GM13976 (cell line): ENCODE results near the gene LPXN.
A peak's percentile ranks its signal among the peaks of the same experiment; 100 is the strongest.

Experiments used
- DNase-seq: peaks from one replicate; pipeline ENCODE4 v3.0.0; 2012; ENCODE audit warnings: low spot score
- in situ Hi-C: fragments of 300-500 bp; cut with MboI; formaldehyde crosslinking; loops from one replicate; pipeline ENCODE4 v1.12.0; 2022; ENCODE audit warnings: low sequenced_read_pairs, mixed read lengths, inconsistent platforms; ENCODE audit not compliant: unreplicated experiment
- TF ChIP-seq, protein P1 (sequence below): IDR thresholded peaks from 2 replicates; pipeline ENCODE4 v1.5.1; 2012; ENCODE audit warnings: borderline replicate concordance, mild to moderate bottlenecking; ENCODE audit not compliant: insufficient read depth; ENCODE audit errors: extremely low read depth, missing control alignments, control extremely low read depth

The LPXN gene

DNA sequence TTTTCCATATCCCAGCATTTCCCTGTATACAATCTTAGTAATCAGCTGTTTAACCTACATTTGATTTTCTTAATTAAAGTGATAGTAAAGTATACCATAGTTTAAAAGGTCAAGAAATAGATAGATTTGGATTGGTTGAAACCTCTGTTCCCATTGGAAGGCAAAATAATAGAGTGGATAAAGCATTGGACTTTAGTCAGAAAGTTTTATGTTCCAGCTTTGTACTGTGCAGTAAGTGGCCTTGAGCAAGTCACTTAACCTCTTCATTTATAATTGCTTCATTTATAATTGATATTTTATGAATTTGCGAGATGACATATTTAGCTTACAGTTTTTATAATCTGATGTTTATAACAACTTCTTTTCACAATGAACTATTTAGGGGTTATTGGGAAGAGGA, 6.8 kb upstream of the LPXN start:
- DNase-seq, result no peak
- TF ChIP-seq, protein P1, sequence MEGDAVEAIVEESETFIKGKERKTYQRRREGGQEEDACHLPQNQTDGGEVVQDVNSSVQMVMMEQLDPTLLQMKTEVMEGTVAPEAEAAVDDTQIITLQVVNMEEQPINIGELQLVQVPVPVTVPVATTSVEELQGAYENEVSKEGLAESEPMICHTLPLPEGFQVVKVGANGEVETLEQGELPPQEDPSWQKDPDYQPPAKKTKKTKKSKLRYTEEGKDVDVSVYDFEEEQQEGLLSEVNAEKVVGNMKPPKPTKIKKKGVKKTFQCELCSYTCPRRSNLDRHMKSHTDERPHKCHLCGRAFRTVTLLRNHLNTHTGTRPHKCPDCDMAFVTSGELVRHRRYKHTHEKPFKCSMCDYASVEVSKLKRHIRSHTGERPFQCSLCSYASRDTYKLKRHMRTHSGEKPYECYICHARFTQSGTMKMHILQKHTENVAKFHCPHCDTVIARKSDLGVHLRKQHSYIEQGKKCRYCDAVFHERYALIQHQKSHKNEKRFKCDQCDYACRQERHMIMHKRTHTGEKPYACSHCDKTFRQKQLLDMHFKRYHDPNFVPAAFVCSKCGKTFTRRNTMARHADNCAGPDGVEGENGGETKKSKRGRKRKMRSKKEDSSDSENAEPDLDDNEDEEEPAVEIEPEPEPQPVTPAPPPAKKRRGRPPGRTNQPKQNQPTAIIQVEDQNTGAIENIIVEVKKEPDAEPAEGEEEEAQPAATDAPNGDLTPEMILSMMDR, result no peak
- in situ Hi-C loops, result no loop called here

DNA sequence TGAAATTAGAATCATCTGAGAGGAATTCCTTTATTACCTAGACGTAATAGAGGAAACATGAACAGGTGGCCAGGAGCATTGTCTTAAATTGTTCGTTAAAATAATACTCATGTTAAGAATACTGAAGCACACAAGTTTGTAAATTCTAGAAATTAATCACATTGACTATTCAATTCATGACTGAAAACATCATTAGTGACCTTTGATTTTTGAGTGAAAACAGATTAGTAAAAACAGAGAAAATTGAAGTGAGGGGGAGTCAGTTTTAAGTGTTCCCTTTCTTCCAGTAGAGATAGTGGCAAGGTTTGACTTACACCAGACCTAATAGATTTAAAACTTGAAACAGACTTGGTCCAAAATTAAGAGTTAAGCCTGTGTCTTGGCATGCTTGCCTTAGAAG, 4.7 kb upstream of the LPXN start:
- in situ Hi-C loops, result no loop called here
- TF ChIP-seq, protein P1, result no peak
- DNase-seq, result no peak

DNA sequence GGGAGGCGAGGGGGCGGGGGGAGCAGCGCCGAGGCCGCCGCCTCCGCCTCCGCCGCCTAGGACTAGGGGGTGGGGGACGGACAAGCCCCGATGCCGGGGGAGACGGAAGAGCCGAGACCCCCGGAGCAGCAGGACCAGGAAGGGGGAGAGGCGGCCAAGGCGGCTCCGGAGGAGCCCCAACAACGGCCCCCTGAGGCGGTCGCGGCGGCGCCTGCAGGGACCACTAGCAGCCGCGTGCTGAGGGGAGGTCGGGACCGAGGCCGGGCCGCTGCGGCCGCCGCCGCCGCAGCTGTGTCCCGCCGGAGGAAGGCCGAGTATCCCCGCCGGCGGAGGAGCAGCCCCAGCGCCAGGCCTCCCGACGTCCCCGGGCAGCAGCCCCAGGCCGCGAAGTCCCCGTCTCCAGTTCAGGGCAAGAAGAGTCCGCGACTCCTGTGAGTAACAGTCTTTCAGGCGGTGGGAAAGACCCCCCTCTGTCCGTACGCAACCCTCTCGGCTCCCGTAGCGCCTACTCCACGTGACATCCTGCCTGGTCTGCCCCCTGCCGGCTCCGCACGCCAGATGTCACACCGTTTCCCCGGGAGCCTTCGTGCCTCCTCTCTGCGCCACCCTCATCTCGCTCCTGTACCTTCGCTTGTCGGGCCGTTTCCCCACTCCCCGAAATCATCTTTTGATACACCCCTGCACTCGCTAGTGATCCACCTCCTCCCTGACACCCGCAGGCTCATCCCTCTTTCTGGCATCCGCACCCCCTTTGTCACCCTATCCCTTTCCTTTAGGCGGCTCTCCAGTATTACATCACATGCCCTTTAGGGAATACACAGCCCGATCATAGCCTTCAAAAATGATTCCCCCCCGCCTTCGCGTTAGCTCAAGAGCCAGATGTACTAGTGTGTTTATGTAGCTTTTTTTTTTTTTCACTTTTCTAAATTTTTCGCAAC, 3.8 kb upstream of the LPXN start:
- DNase-seq, result peak; percentile 72
- TF ChIP-seq, protein P1, result peak; percentile 85
- in situ Hi-C loops, result no loop called here

DNA sequence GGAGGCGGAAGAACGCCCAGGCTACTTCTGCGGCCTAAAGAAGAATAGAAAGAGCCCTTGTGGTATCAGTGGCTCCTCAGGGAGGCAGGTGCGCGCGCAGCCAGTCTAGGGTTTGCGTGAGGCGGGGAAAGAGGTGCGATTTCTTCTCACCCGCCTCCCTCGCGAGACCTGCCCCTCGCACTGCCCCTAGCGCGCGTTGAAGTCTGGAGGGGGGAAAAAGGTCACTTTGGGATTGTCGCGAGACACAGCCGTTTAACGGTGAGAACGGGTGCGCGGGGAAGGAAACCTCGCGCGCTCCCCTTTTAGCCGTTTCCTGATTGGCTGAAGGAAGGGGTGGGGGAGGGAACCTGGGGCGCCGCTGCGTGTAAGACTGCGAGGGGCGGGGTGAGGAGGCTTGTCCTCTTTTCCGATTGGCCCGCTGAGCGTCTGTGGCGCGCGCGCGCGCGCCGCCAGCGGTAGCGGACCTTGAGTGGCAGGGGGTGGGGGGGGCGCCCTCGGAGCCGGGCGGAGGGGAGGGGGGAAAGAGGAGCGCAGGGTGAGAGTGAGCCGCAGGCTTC, 3.1 kb upstream of the LPXN start, which contains the start of gene ZFP91:
ZFP91 (plus strand) TSS at position 429 of the 557 bp plus-strand sequence. CDS start 219 bp downstream, outside the sequence.
- DNase-seq, result peak; percentile 90
- TF ChIP-seq, protein P1, result no peak
- in situ Hi-C loops, result no loop called here

DNA sequence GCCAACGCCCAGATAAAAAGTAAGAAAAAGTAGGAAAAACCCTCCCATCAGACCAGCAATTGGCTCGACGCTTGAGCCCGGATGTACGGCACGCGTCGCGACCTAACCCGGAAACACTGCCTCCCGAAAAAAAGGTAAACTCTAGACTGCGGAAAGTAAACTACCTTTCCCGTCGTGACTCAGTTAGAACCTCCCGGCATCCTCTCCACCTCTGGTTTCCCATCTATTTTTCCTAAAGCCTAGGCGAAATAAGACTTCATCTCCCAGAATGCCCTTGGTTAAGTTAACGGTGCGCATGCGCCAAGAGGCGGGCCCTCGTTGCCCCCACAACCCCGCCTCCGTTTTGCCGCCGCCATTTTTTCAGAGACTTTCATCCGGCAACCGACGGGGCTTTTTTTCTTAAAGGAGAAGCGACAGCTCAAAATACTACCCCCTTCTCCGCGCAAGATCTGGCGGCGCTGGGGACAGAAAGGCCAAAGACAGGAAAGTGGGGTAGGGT, 2.5 kb upstream of the LPXN start:
- in situ Hi-C loops, result no loop called here
- TF ChIP-seq, protein P1, result no peak
- DNase-seq, result peak; percentile 65

- TF ChIP-seq, protein P1, result no peak
- in situ Hi-C loops, result no loop called here
- DNase-seq, result peak; percentile 54
Observed at GRCh38 chr11:58577555-58578135, 2.0 kb upstream of the LPXN start.
